ENCODE data around the gene TST. TPM values are rescaled to one million over a fixed set of nuclear protein-coding genes. Genes with fewer than 3 reads are reported as not detected.

TST gene
- total RNA-seq, 1 donor from 2014 or later, result 21.5 TPM

DNA sequence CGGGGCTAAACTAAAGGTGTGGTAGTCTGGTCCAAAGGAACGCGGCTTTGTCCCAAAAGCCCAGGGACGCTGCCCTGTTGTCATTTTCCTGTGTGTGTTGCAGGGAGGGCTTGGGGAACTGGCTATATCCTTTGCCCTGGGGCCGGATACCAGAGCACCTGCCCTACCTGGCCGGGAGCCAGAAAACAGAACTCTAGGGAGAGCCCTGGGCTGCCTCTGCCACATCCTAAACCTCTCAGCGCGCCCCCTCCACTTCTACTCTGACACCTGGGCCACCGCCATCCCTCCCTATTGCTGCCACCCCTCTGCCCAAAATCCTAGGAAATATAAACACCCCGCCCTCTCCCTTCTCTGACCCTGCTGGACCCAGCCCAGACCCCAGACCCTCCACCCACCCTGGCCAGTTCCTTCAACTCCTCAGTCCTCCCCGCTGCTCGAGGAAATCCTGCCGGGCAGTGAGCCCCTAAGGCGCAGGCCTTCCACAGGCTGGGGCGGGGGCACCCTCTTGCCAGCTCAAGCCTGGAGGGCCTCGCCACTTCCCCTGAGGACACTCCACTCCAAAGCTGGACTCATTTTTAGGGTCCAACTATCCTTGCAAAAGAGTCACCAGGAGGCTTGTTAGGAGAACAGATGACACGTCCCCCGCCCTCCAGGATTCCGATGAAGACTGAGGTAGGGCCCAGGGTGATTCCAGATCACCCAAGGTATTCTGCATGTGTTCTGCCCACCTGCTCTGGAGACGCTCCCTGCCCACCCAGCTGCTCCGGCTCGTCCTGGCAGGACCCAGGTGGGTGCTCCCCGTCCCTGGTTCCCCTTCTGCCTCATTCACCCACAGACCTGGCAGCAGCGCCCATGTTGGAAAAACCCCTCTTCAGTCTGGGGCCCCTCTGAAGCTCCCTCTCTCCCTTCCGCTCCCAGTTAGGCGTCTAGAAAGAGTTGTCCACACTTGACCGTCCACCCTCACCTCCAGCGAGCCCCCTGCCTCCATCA, 44.5 kb upstream of the TST start:
- H3K4me3 Mint-ChIP-seq, result no peak overlapping the region
- Histone ChIP-seq H2AFZ (replicated peaks) (no peak overlapping the region), H4K20me1 (ENCODE audit: low read depth) (peaks cover 3% of the 10 kb centered on the region), H3K9me3 (ENCODE audit: low read depth) (no peaks in the 10 kb centered on the region), H3K27me3 (peaks cover 23% of the 10 kb centered on the region), H3K9ac (no peak overlapping the region), H3K4me1 (no peaks in the 10 kb centered on the region), H3K4me3 (no peak overlapping the region), H3K79me2 (ENCODE audit: low read depth) (no peaks in the 10 kb centered on the region), H3K27ac (no peak overlapping the region), H3K36me3 (no peaks in the 10 kb centered on the region), H3F3A (ENCODE audit: low read depth) (no peaks in the 10 kb centered on the region), H3K4me2 (no peak overlapping the region)
- no peak for DNase-seq (ENCODE audit: low spot score)
- H3K36me3 Mint-ChIP-seq, result peaks cover 2% of the 10 kb centered on the region
- H3K4me1 Mint-ChIP-seq, result no peaks in the 10 kb centered on the region
- H3K27me3 Mint-ChIP-seq (ENCODE audit: insufficient read depth, low read depth), result peaks cover 8% of the 10 kb centered on the region
- H3K27ac Mint-ChIP-seq, result no peak overlapping the region
- H3K9me3 Mint-ChIP-seq, result no peaks in the 10 kb centered on the region
- TF ChIP-seq, protein P1, sequence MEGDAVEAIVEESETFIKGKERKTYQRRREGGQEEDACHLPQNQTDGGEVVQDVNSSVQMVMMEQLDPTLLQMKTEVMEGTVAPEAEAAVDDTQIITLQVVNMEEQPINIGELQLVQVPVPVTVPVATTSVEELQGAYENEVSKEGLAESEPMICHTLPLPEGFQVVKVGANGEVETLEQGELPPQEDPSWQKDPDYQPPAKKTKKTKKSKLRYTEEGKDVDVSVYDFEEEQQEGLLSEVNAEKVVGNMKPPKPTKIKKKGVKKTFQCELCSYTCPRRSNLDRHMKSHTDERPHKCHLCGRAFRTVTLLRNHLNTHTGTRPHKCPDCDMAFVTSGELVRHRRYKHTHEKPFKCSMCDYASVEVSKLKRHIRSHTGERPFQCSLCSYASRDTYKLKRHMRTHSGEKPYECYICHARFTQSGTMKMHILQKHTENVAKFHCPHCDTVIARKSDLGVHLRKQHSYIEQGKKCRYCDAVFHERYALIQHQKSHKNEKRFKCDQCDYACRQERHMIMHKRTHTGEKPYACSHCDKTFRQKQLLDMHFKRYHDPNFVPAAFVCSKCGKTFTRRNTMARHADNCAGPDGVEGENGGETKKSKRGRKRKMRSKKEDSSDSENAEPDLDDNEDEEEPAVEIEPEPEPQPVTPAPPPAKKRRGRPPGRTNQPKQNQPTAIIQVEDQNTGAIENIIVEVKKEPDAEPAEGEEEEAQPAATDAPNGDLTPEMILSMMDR (IDR thresholded peaks at IDR 0.05), result no peak
- TF ChIP-seq EZH2phosphoT487 (IDR thresholded peaks at IDR 0.05), result no peak
- TF ChIP-seq EZH2 (IDR thresholded peaks at IDR 0.05), result no peak

DNA sequence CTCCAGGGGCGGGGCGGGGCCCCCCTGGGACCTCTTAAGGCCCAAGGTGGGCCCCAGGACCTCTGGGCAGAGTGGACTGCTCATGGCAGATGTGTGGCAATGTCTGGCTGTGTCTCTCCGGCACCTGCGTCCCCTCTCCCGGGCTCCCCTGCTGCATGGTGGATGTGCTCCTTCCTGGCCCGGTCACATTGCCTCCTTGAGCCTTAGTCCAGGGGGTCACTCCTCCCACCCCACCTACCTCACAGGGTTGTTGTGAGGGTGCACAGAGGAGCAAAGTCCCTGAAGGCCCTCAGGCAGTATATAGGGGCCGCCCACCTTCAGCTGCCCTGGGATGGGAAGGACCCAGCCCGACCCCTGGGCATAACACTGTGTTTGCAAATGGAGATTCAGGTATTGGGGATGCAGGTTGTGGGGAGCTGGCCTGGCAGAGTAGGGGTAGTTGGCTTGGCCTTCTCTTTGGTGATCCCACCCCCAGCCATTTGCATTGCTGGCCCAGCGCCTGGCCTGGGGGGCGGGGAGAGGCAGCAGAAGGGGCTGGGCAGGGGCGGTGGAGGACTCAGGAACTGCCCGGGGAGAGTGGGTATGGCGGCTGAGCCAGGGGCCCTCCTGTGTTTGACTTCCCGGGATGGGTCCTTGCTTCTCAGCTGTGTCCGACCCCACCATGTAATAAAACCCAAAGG, 43.6 kb upstream of the TST start:
- no peak overlapping the region for H2AFZ ChIP-seq (replicated peaks)
- H3K4me1 Mint-ChIP-seq, result no peaks in the 10 kb centered on the region
- no peaks in the 10 kb centered on the region for H3K36me3 ChIP-seq
- H3K27me3 ChIP-seq, result peaks cover 14% of the 10 kb centered on the region
- H3K9ac ChIP-seq, result no peak overlapping the region
- no peaks in the 10 kb centered on the region for H3F3A ChIP-seq (ENCODE audit: low read depth)
- no peak overlapping the region for H3K27ac Mint-ChIP-seq
- H3K4me3 Mint-ChIP-seq, result no peak overlapping the region
- TF ChIP-seq, protein P1 (IDR thresholded peaks at IDR 0.05), result no peak
- no peak for TF ChIP-seq EZH2phosphoT487 (IDR thresholded peaks at IDR 0.05)
- no peak for DNase-seq (ENCODE audit: low spot score)
- H3K27ac ChIP-seq, result no peak overlapping the region
- H4K20me1 ChIP-seq (ENCODE audit: low read depth), result no peaks in the 10 kb centered on the region
- H3K9me3 Mint-ChIP-seq, result no peaks in the 10 kb centered on the region
- H3K36me3 Mint-ChIP-seq, result peaks cover 3% of the 10 kb centered on the region
- no peaks in the 10 kb centered on the region for H3K79me2 ChIP-seq (ENCODE audit: low read depth)
- H3K4me1 ChIP-seq, result no peaks in the 10 kb centered on the region
- H3K4me3 ChIP-seq, result no peak overlapping the region
- no peak overlapping the region for H3K4me2 ChIP-seq
- no peaks in the 10 kb centered on the region for H3K9me3 ChIP-seq (ENCODE audit: low read depth)
- peaks cover 3% of the 10 kb centered on the region for H3K27me3 Mint-ChIP-seq (ENCODE audit: insufficient read depth, low read depth)

GRCh38 chr22:37062376-37062675, 43.1 kb upstream of the TST start:
- Mint-ChIP-seq H3K4me1 (no peaks in the 10 kb centered on the region), H3K9me3 (no peaks in the 10 kb centered on the region), H3K36me3 (peaks cover 5% of the 10 kb centered on the region), H3K27me3 (ENCODE audit: insufficient read depth, low read depth) (peaks cover 3% of the 10 kb centered on the region), H3K27ac (no peak overlapping the region), H3K4me3 (no peak overlapping the region)
- Histone ChIP-seq H3K9ac (no peak overlapping the region), H3K27ac (no peak overlapping the region), H3K4me3 (no peak overlapping the region), H3K36me3 (no peaks in the 10 kb centered on the region), H3K27me3 (peaks cover 9% of the 10 kb centered on the region), H3K4me2 (no peak overlapping the region), H3K79me2 (ENCODE audit: low read depth) (no peaks in the 10 kb centered on the region), H2AFZ (replicated peaks) (no peak overlapping the region), H3K4me1 (no peaks in the 10 kb centered on the region), H3K9me3 (ENCODE audit: low read depth) (no peaks in the 10 kb centered on the region), H3F3A (ENCODE audit: low read depth) (no peaks in the 10 kb centered on the region), H4K20me1 (ENCODE audit: low read depth) (no peaks in the 10 kb centered on the region)
- TF ChIP-seq, protein P1 (IDR thresholded peaks at IDR 0.05), result no peak
- TF ChIP-seq EZH2 (IDR thresholded peaks at IDR 0.05), result no peak
- no peak for TF ChIP-seq EZH2phosphoT487 (IDR thresholded peaks at IDR 0.05)
- no peak for DNase-seq (ENCODE audit: low spot score)
